CD4-positive, alpha-beta T cell treated with Interleukin-12 subunit alpha and Interleukin-12 subunit beta, for 1 hour (primary cell): ENCODE results near the gene RAD18.

Experiments used
- DNase-seq: peaks from one replicate; pipeline ENCODE4 v3.0.0-alpha.2; 2020

The RAD18 gene

GRCh38 chr3:8856721-8857120 lies 106.6 kb downstream of the RAD18 start:
- DNase-seq: no peak

- no peak for DNase-seq
These were observed 107.2 kb downstream of the RAD18 start for GRCh38 chr3:8856071-8856470.

- no peak for DNase-seq
These were observed 108.6 kb downstream of the RAD18 start for GRCh38 chr3:8854656-8855055.

- DNase-seq: no peak
These were observed 110.2 kb downstream of the RAD18 start for GRCh38 chr3:8853081-8853480.

DNA sequence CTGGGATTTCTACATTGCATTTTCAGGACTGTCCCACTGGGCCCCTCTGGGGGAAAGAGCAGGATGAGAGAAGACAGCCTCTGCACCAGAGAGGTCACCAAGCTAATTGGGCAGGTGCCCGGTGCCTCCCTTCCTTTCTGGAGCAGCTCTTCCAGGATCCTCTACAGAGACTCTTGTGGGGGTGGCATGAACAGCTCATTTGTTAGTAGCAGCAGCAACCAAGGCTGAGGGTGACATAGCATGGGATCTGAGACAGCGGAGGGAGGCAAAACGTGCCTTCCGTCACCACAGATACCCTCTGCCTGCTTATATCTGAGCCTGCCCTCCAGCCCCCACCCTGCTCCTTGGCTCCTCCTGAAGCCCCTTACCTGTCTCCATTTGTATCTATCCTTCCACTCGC lies 110.8 kb downstream of the RAD18 start:
- no peak for DNase-seq

DNA sequence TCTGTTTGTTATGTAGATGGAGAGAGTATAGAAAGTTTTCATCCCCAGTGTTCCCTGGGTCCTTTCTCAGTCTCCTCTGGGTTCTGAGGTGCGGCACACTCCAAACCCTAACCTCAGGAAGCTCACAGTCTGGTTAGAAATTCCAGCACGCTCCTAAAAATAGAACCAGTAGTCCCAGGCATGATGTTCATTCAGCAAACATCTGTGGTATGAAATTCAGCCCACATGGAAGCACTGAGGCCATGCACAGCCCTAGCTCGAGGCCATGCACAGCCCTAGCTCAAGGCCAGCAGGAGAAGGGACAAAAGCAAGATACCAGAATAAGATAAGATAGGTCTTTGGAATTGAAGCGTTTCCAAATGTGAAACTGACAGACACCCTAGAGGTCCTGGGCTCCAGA lies 111.6 kb downstream of the RAD18 start:
- DNase-seq: no peak

- no peak for DNase-seq
These were observed 114.6 kb downstream of the RAD18 start for GRCh38 chr3:8848696-8849131.

DNA sequence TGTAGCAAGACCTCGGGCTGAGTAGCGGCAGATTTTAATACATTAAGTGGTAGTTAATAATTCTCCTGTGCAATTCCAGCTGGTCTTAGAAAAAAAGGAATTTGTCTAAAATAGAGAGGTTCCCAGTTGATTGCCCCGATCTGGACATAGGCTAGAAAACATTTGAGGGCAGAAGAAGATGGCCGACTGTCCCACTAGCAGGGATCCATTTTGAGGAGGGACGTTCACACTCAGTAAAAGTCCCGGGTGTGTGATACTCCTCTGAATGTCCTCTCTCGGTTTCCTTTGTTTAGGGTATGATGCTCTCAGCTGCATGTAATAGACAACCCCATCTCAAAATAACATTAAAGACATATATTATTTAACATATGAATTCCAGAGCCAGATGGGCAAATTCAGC lies 116.0 kb downstream of the RAD18 start:
- no peak for DNase-seq

DNA sequence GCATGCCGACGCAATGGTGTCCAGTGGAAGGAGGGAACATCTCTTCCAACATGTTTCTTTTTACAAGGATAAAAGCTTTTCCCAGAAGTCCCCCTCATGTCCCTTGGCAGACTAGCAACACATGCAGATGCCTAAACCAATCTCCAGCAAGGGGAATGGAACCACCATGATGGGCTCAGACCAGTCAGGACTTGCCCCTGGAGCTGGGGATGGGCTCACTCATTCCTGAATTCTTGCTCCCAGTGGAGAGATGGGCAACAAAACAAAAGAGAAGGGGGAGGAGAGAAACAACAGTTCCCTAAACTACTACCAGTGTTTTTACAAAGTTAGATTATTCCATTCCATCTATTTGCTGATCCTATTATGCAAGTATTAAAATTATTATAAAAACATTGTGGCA lies 117.1 kb downstream of the RAD18 start:
- DNase-seq: no peak

DNA sequence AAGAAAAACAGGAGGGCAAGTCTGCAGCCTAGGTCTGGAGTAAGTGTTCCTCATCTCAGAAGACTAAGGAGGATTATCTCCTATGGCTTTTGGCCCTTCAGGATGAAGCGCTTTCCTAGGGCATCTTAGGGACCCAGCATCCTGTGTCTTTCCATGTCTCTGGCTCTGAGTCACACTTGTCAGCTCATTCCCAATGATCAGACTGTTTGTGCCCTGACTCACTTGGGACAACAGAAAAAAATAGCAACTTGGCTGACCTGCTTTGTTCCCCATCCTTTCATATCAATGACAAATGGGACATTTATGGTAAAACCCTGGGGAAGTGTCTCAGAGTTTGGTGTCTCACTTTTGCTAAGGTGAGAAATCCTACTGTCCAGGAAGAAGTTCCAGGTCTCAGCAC lies 117.6 kb downstream of the RAD18 start:
- DNase-seq: no peak

DNA sequence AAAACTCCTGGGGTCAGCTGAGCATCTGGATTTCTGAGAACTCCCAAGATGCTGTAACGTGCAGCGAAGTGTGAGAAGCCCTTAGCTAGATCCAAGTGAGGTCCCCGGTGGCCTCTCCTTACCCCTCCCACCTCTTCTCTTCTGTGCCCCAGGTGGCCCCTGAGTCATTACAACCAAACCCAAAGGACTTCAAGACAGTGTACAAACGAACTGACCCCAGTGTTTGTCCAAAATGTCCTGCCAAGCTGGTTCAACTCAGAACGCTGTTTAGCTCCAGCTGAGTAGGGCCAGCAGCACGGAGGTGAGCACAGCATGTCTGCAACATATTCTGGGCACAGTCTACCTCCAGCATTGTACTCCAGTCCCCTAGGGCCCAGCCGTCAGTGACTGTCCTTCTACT lies 119.9 kb downstream of the RAD18 start:
- DNase-seq: no peak

- no peak for DNase-seq
These were observed 121.0 kb downstream of the RAD18 start for GRCh38 chr3:8842293-8842692.

- DNase-seq: no peak
These were observed 121.8 kb downstream of the RAD18 start for GRCh38 chr3:8841472-8841871.

DNA sequence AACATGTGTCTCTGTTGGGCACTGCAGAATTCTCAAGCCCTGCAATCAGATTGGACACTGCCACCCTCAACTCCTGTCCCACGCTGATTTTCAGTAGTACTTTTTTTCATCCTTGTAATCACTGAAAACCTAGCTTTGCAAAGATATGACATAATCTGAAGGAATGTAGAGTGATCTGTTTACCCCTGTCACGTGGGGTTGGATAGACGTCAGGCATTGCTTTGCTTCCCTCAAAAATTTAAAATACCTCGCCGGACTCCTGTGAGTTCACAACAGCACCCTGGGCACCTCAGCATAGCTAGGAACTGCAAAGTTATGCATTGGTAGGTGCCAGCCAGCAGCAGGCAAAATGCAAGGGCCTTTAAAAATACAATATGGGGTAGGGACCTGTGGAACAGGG lies 122.7 kb downstream of the RAD18 start:
- no peak for DNase-seq

DNA sequence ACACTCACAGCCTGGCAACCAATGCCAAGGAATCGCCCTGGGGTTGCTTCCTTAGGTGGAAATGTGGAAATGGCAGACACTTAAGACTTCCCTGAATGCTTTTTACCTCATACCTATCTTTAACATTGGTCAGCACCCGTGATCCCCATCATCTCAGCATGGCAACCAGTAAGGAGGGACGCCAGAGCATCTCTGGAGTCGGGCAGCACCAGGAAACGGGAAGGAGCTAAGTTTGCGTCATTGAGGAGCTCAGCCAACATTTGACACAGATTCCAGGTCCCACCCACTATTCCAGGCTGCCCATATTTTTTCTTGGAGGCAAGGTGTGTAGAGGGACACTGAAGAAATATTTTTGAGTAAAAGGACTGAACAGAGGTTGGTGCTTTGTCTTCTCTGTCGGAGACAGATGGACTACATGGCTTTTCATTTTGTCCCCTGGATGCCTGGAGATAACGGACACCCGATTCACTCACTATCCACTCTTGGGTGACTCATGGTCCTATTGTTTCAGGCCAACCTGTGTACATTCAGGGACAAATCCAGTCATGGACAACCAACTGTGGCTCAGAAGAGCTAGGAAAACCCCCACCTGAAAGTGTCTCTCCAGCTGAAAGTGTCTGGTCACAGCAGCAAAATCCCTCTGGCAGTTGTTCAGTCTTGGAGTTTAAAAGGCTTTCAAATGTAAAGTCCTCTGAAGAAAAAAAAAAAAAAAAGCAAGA lies 123.5 kb downstream of the RAD18 start:
- DNase-seq: no peak

- DNase-seq: no peak
These were observed 124.4 kb downstream of the RAD18 start for GRCh38 chr3:8838765-8839423.

DNA sequence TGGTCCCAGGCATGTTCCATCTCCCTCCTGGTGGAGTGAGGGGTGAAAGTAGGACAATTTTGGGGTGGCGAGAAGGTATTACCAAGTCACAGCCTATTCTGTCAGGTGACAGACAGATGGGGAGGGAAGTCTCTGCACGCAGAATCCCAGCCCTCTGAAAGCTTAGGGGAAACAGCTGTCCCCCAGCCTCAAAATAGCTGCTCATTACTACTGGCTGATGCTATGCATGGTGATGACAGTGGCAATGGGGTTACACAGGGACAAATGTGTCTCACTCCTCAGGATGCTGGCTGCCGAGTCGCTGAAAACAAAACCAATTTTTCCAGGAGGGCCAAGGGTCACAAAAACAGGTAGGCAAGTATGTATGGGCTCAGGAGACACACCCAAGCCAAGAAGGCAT lies 125.0 kb downstream of the RAD18 start:
- no peak for DNase-seq

- no peak for DNase-seq
These were observed 126.1 kb downstream of the RAD18 start for GRCh38 chr3:8837162-8837561.

DNA sequence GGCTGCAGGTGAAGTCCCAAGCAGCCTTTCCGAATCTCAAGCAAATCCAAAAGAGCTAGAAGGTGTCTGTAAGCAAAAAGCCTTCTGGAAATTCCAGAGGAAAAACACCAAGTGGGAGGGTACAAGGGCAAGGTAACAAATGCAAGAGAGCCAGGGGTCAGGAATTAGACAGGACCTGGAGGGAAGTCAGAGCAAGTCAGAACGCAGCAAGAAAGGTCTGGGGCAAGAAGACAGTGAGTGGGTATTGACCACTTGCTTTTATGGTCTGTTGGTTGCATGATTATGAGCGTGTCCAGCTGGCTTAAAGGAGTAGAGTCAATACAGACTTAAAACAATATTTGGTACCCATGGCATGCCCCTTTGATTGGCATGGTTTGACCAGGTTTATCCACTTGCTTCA lies 127.2 kb downstream of the RAD18 start:
- DNase-seq: no peak

GRCh38 chr3:8835385-8835784 lies 127.9 kb downstream of the RAD18 start:
- DNase-seq: no peak

DNA sequence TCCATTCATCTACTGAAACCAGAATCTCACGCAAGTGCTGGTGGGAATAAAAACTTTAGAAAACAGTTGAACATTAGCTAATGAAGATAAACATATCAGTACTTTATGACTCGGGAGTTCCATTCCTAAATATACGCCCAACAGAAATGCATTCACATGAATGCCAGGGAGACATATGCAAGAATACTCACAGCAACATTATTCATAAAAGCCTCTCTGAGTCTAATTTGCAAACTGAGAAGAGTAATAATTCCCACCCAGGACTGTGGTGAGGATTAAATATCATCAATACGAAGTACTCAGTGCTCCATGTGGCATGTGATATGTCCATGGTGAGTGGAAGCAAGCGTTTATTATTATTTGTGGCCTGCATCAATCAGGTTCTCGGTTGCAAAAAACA lies 128.3 kb downstream of the RAD18 start:
- no peak for DNase-seq

DNA sequence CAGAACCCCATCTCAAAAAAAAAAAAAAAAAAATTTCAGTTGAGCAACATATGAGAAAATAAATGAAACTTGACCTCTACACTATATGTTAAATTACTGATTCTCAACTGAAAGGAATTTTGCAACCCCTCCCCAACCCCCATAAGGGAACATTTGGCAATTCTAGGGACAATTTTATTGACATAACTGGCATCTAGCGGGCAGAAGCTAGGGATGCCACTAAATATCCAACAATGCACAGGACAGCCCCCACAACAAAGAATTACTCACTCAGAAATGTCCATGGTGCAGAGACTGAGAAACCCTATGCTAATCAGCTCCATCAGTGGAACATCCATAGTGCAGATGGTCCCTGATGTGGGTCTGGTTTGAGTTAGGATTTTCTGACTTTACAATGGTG lies 135.6 kb downstream of the RAD18 start:
- DNase-seq: no peak
